ENCODE results near the gene HBG1. TPM values are rescaled to one million over a fixed set of nuclear protein-coding genes. Genes with fewer than 3 reads are reported as not detected.
"Not testable (repeated sequence)": the region's sequence is repeated elsewhere in the genome, so short reads cannot be mapped to it uniquely, and the experiment has no call there.

HBG1 gene
- not detected in 2 replicates for total RNA-seq
- long read RNA-seq = 0 reads

DNA sequence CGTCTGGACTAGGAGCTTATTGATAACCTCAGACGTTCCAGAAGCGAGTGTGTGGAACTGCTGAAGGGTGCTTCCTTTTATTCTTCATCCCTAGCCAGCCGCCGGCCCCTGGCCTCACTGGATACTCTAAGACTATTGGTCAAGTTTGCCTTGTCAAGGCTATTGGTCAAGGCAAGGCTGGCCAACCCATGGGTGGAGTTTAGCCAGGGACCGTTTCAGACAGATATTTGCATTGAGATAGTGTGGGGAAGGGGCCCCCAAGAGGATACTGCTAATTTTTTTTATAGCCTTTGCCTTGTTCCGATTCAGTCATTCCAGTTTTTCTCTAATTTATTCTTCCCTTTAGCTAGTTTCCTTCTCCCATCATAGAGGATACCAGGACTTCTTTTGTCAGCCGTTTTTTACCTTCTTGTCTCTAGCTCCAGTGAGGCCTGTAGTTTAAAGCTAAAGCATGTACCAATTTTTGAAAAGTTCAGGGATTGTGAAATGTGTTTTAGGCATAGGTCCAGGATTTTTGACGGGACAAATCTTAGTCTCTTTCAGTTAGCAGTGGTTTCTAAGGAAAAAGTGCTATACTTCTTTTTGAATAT lies at the start of gene HBG1:
HBG1 (minus strand) TSS at position 51 of the 590 bp plus-strand sequence. CDS start 53 bp downstream, outside the sequence.
- H3K27ac Mint-ChIP-seq (ENCODE audit: unreplicated experiment); DNase-seq (ENCODE audit: low read depth, low spot score); H3K4me3 Mint-ChIP-seq; H3K36me3 Mint-ChIP-seq (ENCODE audit: low read depth); H3K4me1 Mint-ChIP-seq; H3K9me3 Mint-ChIP-seq; H3K27me3 Mint-ChIP-seq (ENCODE audit: low read depth): not testable (repeated sequence)

DNA sequence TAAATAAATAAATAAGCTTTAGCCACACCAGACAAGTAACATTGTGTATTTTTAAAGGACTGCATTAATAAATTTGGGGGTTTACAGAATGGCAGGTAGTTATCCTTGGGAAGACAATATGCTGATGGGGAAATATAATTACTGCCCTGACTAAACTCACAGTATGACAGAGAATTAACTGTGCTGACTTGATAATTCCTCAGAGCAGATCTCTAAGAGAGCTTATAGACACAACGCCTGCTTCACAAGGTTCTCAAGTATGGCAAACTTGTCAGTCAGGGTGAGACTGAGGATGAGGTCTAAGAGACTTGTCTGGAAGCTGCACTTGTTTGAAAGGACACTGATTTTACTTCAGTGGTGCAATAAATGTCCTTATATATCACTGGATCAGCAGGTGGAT lies 48.8 kb upstream of the HBG1 start:
- Mint-ChIP-seq H3K4me3 (no peak overlapping the region), H3K4me1 (no peaks in the 10 kb centered on the region), H3K36me3 (ENCODE audit: low read depth) (no peaks in the 10 kb centered on the region), H3K27me3 (ENCODE audit: low read depth) (peaks cover 3% of the 10 kb centered on the region), H3K27ac (ENCODE audit: unreplicated experiment) (no peak overlapping the region), H3K9me3 (no peaks in the 10 kb centered on the region)
- TF ChIP-seq, protein P1, sequence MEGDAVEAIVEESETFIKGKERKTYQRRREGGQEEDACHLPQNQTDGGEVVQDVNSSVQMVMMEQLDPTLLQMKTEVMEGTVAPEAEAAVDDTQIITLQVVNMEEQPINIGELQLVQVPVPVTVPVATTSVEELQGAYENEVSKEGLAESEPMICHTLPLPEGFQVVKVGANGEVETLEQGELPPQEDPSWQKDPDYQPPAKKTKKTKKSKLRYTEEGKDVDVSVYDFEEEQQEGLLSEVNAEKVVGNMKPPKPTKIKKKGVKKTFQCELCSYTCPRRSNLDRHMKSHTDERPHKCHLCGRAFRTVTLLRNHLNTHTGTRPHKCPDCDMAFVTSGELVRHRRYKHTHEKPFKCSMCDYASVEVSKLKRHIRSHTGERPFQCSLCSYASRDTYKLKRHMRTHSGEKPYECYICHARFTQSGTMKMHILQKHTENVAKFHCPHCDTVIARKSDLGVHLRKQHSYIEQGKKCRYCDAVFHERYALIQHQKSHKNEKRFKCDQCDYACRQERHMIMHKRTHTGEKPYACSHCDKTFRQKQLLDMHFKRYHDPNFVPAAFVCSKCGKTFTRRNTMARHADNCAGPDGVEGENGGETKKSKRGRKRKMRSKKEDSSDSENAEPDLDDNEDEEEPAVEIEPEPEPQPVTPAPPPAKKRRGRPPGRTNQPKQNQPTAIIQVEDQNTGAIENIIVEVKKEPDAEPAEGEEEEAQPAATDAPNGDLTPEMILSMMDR (conservative IDR thresholded peaks at IDR 0.05) = no peak
- no peak for DNase-seq (ENCODE audit: low read depth, low spot score)

DNA sequence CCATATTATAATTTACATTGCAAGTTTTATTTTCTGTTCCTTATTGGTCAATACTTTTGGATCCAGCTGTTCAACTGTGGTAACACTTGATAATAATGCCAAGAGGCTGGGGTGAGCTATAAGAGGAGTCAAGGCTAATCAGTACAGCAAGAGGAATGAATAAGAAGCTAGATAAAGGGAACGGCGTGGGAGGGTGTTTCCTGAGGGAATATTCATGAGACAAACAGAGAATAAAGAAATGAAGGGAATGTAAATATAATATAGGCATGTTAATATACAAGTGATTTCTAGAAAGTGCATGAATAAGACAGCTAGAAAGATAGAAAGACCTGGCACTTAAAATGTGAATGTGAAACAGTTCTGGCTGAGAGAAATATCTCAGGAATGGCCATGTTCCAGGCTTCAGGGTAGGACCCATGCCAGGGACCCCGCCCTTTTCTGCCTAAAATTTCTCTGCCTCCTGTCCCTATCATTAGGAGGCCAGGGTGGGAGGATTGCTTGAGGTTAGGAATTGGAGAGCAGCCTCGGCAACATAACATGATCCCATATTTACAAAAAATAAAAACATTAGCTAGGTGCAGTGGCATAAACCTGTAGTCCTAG lies 48.2 kb upstream of the HBG1 start:
- Mint-ChIP-seq H3K27me3 (ENCODE audit: low read depth) (peaks cover 3% of the 10 kb centered on the region), H3K4me1 (no peaks in the 10 kb centered on the region), H3K36me3 (ENCODE audit: low read depth) (no peaks in the 10 kb centered on the region)

DNA sequence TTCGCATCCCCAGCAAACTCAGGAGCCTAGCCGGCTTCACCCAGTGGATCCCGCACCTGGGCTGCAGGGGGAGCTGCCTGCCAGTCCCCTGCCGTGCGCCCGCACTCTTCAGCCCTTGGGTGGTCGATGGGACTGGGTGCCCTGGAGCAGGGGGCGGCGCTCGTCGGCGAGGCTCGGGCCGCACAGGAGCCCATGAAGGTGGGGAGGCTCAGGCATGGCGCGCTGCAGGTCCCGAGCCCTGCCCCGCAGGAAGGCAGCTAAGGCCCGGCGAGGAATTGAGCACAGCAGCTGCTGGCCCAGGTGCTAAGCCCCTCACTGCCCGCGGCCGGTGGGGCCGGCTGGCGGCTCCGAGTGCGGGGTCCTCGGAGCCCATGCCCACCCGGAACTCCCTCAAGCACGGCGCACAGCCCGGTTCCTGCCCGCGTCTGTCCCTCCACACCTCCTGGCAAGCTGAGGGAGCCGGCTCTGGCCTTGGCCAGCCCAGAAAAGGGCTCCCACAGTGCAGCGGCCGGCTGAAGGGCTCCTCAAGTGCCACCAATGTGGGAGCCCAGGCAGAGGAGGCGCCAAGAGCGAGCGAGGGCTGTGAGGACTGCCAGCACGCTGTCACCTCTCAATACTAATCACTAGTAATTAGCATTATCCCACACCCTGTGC lies 44.8 kb upstream of the HBG1 start:
- DNase-seq (ENCODE audit: low read depth, low spot score); H3K36me3 Mint-ChIP-seq (ENCODE audit: low read depth); H3K4me1 Mint-ChIP-seq; H3K27ac Mint-ChIP-seq (ENCODE audit: unreplicated experiment); H3K9me3 Mint-ChIP-seq; H3K4me3 Mint-ChIP-seq; H3K27me3 Mint-ChIP-seq (ENCODE audit: low read depth): not testable (repeated sequence)

More for the DNA sequence above, 48.2 kb upstream of the HBG1 start:
- Mint-ChIP-seq H3K4me3 (no peak overlapping the region), H3K9me3 (no peaks in the 10 kb centered on the region), H3K27ac (ENCODE audit: unreplicated experiment) (no peak overlapping the region)
- DNase-seq (ENCODE audit: low read depth, low spot score) = no peak
- TF ChIP-seq, protein P1 (conservative IDR thresholded peaks at IDR 0.05) = no peak

DNA sequence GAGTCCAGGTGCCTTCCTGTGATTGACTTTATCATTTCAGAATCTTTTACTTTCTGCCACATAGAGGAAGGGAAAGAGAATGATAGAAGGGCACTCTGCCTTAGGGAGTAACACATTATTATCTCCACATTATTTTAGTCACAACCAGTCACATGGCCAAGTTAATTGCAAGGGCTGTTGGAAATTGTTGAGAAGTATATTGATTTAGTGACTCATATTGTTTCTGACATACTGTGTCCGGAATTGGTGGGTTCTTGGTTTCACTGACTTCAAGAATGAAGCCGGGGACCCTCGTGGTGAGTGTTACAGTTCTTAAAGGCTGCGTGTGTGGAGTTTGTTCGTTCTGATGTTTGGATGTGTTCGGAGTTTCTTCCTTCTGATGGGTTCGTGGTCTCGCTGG lies 43.4 kb upstream of the HBG1 start:
- Mint-ChIP-seq H3K27me3 (ENCODE audit: low read depth) (peaks cover 3% of the 10 kb centered on the region), H3K36me3 (ENCODE audit: low read depth) (no peaks in the 10 kb centered on the region), H3K27ac (ENCODE audit: unreplicated experiment) (no peak overlapping the region), H3K4me1 (no peaks in the 10 kb centered on the region), H3K9me3 (no peaks in the 10 kb centered on the region), H3K4me3 (no peak overlapping the region)
- DNase-seq (ENCODE audit: low read depth, low spot score) = no peak
- TF ChIP-seq, protein P1 (conservative IDR thresholded peaks at IDR 0.05) = no peak

DNA sequence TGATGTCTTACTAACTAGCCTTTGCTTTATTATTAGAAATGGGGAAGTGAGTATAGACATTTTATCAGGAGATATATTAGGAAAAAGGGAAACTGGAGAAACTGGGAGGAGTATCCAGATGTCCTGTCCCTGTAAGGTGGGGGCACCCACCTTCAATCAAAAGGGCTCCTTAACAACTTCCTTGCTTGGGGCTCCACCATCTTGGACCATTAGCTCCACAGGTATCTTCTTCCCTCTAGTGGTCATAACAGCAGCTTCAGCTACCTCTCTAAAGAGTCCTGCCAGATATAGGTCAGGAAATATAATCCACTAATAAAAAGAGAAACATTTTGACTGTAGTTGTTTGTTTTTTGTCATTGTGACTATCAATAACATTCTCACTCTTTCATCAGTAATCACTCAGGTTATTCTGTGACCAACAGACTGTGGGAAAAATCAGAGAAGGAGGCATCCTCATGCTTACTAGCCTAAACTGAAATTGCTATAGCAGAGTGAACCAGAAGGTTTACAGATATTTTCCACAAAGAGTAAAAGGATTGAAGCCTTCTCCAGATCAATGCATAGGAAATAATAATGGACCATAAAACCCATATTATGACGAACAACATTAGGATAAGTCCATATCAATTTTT lies 41.7 kb upstream of the HBG1 start:
- Mint-ChIP-seq H3K9me3 (no peaks in the 10 kb centered on the region), H3K4me3 (no peak overlapping the region), H3K36me3 (ENCODE audit: low read depth) (no peaks in the 10 kb centered on the region), H3K27me3 (ENCODE audit: low read depth) (peaks cover 3% of the 10 kb centered on the region), H3K27ac (ENCODE audit: unreplicated experiment) (no peak overlapping the region), H3K4me1 (no peaks in the 10 kb centered on the region)
- TF ChIP-seq, protein P1 (conservative IDR thresholded peaks at IDR 0.05) = peak; percentile 65
- DNase-seq (ENCODE audit: low read depth, low spot score) = no peak

Measured in neural crest cell (in vitro differentiated cells).